ENCODE measurements around the gene DRICH1.
"Not testable (repeated sequence)": the region's sequence is repeated elsewhere in the genome, so short reads cannot be mapped to it uniquely, and the experiment has no call there.

Gene DRICH1

GRCh38 chr22:23565915-23566704, 66.0 kb downstream of the DRICH1 start:
- peak in 1 of 2 donors; percentile 19 for DNase-seq

GRCh38 chr22:23565305-23565914, 66.7 kb downstream of the DRICH1 start:
- peak in 1 of 2 donors; percentile 11 for DNase-seq

DNA sequence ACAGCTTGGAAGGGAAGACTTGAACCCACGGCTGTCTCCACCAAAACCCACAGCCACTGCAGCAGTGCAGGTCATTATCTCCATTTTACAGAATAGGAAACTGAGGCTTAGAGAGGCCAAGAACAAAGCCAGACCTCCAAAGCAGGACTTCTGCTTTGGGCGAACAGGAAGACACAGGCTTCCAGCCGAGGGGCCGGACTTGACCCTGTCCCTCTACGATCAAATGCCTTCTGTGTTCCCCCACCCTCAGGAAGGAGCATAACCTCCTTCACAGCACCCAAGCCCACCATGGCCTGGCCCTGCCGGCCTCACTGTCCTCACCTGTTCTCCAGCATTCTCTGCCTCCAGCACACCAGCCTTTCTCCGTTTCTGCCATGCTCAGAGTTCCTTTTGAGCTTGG, 67.8 kb downstream of the DRICH1 start:
- DNase-seq, result no peak

DNA sequence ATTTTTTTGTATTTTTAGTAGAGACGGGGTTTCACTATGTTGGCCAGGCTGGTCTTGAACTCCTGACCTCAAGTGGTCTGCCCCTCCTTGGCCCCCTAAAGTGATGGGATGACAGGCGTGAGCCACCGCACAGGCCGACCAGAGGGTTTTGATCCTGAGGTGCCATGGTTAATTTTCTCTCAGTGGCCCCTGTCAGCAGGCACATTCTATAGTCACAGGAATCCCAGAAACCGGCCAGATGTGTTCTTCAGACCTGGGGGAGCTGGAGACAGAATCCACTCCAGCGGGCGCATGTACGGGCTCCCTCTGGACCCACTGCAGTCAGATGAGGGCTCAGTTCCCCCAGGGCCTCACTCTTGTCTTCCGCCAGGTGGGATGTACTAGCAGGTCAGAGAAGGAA, 69.0 kb downstream of the DRICH1 start:
- no peak for DNase-seq

GRCh38 chr22:23562186-23562585, 69.9 kb downstream of the DRICH1 start:
- no peak for DNase-seq

- DNase-seq, result not testable (repeated sequence)
Observed at GRCh38 chr22:23561025-23561510, 71.1 kb downstream of the DRICH1 start.

DNA sequence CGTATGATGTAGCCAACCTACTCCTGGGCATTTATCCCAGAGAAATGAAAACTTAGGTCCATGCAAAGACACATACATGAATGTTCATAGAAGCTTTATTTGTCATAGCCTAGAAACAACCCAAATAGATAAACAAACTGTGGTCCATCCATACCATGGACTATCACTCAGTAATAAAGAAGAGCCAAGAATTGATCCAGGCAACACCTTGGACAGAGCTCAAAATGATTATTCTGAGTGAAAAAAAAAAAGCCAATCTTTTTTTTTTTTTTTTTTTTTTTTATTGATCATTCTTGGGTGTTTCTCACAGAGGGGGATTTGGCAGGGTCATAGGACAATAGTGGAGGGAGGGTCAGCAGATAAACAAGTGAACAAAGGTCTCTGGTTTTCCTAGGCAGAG, 71.9 kb downstream of the DRICH1 start:
- DNase-seq, result not testable (repeated sequence)
